AG04450 (cell line): ENCODE measurements around the gene HOXA3. TPM values are rescaled to one million over a fixed set of nuclear protein-coding genes. Genes with fewer than 3 reads are reported as not detected.
A peak's percentile ranks its signal among the peaks of the same experiment; 100 is the strongest.

Experiments
- CTCF ChIA-PET: fragments of 300-600, 350-600 bp; formaldehyde crosslinking; extraction: SDS; loops from one replicate; lab custom pipeline; 2022; ENCODE audit warnings: antibody characterized with exemption, inconsistent platforms; lab: Charles Lee
- POLR2A ChIA-PET: fragments of 350-600 bp; formaldehyde crosslinking; extraction: SDS; loops from one replicate; lab custom pipeline; 2021; ENCODE audit warnings: antibody characterized with exemption, inconsistent platforms; lab: Yijun Ruan, JAX
- DNase-seq: peaks from one replicate; pipeline ENCODE4 v3.0.0-alpha.2; 2011; ENCODE audit warnings: low read depth, low spot score
- H3K27ac ChIP-seq: one replicate; pipeline ENCODE4 v1.5.1; 2012; ENCODE audit warnings: low read depth, low read length, control low read depth
- H3K27me3 ChIP-seq: one replicate; pipeline ENCODE4 v1.6.0; 2012; ENCODE audit warnings: low read length; ENCODE audit not compliant: control insufficient read depth, insufficient read depth
- H3K4me3 ChIP-seq: 2 replicates; pipeline ENCODE4 v1.5.1; 2011; ENCODE audit warnings: mild to moderate bottlenecking, low read depth, low read length, control low read depth
- H3K9me3 ChIP-seq: 2 replicates; pipeline ENCODE4 v1.5.1; 2012; ENCODE audit warnings: low read length; ENCODE audit not compliant: control insufficient read depth, insufficient read depth
- CTCF ChIP-seq: IDR thresholded peaks from 2 replicates; pipeline ENCODE4 v1.5.1; 2011; ENCODE audit warnings: low read depth, low read length, control low read depth, inconsistent platforms
- polyA plus RNA-seq: library from polyadenylated mRNA; depleted of rRNA; stranded (reverse); fragments of >200 nt; gene quantifications from 2 replicates; pipeline ENCODE4 v1.2.3, GENCODE V29; 2011

Gene HOXA3
- polyA plus RNA-seq, 1 experiment = 1.6 TPM

GRCh38 chr7:27096768-27097514 lies 55.4 kb downstream of the HOXA3 start:
- TF ChIP-seq CTCF = 0 out of 2 replicates have a peak, but pooled peaks have one; percentile 1
- no peak for DNase-seq
- CTCF ChIA-PET = interaction anchor here (0.6 to 5.6 kb wide), 9 partner anchors 11 to 415 kb away, joined by 3 to 28 read pairs (median 6); partner anchors contain the start of gene HOXA5
- Histone ChIP-seq H3K27ac (peak overlapping the region; percentile 94), H3K4me3 (peak overlapping the region; percentile 91), H3K9me3 (peaks cover 4% of the 10 kb centered on the region; the same call in 1 of the 2 replicates), H3K27me3 (no peaks in the 10 kb centered on the region)
- POLR2A ChIA-PET = interaction anchor here (0.6 to 4.0 kb wide), 18 partner anchors 9 to 899 kb away, joined by 3 to 42 read pairs (median 5); partner anchors contain the start of genes HOXA3, HOXA5 and SKAP2

GRCh38 chr7:27095897-27096767 lies 56.3 kb downstream of the HOXA3 start, which contains the start of gene HOXA1:
Gene HOXA1 (minus strand): TSS chr7:27096000. CDS start chr7:27095912, 88 bp downstream.
- no peaks in the 10 kb centered on the region for H3K27me3 ChIP-seq
- POLR2A ChIA-PET = interaction anchor here (0.5 to 4.0 kb wide), 15 partner anchors 10 to 241 kb away, joined by 3 to 42 read pairs (median 5); partner anchors contain the start of genes HOXA3, HOXA5 and SKAP2
- peaks cover 4% of the 10 kb centered on the region; the same call in 1 of the 2 replicates for H3K9me3 ChIP-seq
- peak within 1 kb of the TSS; percentile 94 for H3K27ac ChIP-seq
- H3K4me3 ChIP-seq = peak within 1 kb of the TSS; percentile 91
- no peak for TF ChIP-seq CTCF
- DNase-seq = peak; percentile 90
- CTCF ChIA-PET = interaction anchor here (0.6 to 5.6 kb wide), 10 partner anchors 12 to 414 kb away, joined by 3 to 28 read pairs (median 4); partner anchors contain the start of gene HOXA5

DNA sequence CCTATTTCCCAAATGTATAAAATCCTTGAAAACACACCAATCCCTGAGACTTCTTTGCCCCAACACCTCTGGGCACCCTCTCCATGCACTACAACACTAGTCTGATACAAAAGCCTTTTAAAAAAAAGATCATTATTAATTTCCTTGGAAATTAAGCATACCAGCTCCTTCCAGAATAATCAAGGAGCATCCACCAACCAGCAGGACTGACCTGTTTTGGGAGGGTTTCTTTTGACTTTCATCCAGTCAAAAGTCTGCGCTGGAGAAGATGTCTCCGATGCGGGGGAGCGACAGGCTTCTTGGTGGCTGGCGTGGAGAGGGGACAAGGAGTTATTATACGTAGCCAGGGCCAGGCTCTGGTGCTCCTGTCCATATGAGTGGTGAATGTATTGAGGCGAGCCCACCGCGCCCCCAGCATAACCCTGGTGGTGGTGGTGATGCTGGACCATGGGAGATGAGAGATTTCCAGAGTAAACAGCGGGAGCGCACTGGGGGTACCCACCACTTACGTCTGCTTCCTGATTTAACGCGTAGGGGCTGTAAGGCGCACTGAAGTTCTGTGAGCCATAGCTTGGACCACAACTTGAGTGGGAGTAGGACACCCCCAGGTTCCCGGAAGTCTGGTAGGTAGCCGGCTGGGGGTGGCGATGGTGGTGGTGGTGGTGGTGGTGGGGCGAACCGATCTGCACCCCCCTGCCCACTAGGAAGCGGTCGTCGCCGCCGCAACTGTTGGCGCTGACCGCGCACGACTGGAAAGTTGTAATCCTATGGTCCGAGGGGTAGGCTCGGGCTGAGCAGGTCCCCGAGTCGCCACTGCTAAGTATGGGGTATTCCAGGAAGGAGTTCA lies 57.1 kb downstream of the HOXA3 start:
- POLR2A ChIA-PET = interaction anchor here (0.5 to 2.6 kb wide), 3 partner anchors 20 to 57 kb away, joined by 4 to 5 read pairs (median 4); partner anchors contain the start of gene HOXA3
- Histone ChIP-seq H3K4me3 (peak overlapping the region; percentile 91), H3K27ac (peak overlapping the region; percentile 31), H3K27me3 (no peaks in the 10 kb centered on the region), H3K9me3 (peaks cover 4% of the 10 kb centered on the region; the same call in 1 of the 2 replicates)
- CTCF ChIA-PET = interaction anchor here (0.7 to 2.3 kb wide), 7 partner anchors 14 to 879 kb away, joined by 3 to 9 read pairs (median 4); partner anchors contain the start of gene HOXA5
- DNase-seq = no peak
- TF ChIP-seq CTCF = no peak

DNA sequence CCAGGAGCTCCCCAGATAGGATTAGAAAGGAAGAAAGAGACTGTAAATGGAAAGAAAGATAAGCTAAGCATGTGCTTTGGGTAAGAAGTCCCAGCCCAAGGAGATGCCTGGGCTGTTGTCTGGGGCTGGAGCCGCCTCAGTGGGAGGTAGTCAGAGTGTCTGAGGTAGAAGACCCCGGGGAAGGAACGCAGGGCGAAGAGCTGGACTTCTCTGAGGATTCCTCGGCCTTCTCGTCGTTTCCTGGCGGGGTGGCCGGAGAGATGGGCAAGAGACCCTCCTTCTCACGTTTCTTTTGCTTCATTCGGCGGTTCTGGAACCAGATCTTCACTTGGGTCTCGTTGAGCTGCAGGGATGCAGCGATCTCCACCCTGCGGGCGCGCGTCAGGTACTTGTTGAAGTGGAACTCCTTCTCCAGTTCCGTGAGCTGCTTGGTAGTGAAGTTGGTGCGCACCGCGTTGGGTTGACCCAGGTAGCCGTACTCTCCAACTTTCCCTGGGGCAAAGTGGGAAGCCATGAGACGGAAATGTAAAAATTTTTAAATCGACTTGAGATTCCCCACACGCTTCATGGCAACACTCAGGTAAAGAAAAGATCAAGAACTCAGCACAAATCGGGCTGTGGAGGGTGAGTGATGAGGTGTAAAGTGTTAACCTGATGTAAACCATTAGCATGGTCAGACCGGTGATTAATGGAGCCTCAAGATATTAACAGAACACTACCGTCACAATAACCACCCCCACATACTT lies 57.9 kb downstream of the HOXA3 start:
- Histone ChIP-seq H3K27me3 (no peaks in the 10 kb centered on the region), H3K27ac (no peak overlapping the region), H3K9me3 (peaks cover 4% of the 10 kb centered on the region; the same call in 1 of the 2 replicates), H3K4me3 (no peak overlapping the region)
- ChIA-PET POLR2A (interaction anchor here (0.8 to 2.6 kb wide), 2 partner anchors 17 to 21 kb away, joined by 3 to 5 read pairs; no protein-coding TSS in a partner anchor), CTCF (interaction anchor here (1.0 to 2.3 kb wide), 7 partner anchors 14 to 412 kb away, joined by 3 to 9 read pairs (median 4); partner anchors contain the start of gene HOXA5)
- TF ChIP-seq CTCF = no peak
- no peak for DNase-seq
